ENCODE measurements around the gene KIF1A. TPM values are rescaled to one million over a fixed set of nuclear protein-coding genes. Genes with fewer than 3 reads are reported as not detected.

The KIF1A gene
- total RNA-seq, 1 experiment from 2014 or later: 279 TPM

DNA sequence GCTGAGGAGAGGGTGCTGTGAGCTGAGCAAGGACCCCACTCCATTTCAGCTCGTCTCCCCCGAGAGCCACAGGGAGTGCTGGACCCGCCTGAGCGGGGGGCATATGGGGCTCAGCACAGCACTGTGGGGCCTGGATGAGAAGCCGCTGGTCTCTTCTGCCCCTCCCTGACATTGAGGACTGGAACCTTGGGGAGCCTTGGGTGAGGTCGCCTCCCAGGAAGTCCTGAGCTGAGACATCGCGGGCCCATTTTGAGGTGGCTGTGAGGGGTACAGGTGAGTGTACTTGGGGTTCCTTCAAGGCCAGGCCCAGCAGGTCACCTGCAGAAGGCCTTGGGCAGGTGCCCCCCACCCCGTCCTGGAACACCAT lies 131.5 kb downstream of the KIF1A start:
- CTCF ChIA-PET: interaction anchor here (0.9 kb wide), 1 partner anchor 48 kb away, joined by 5 read pairs; no protein-coding TSS in a partner anchor
- H3K36me3 Mint-ChIP-seq: no peaks in the 10 kb centered on the region
- ATAC-seq (no peak), DNase-seq (ENCODE audit: low spot score) (no peak)
- peaks cover 3% of the 10 kb centered on the region; the same call in 1 of the 2 replicates for H3K27me3 Mint-ChIP-seq (ENCODE audit: low read depth)
- no peak for TF ChIP-seq RELA (CRISPR knock-in tag; IDR thresholded peaks at IDR 0.05; ENCODE audit: borderline replicate concordance)
- TF ChIP-seq, protein P1, sequence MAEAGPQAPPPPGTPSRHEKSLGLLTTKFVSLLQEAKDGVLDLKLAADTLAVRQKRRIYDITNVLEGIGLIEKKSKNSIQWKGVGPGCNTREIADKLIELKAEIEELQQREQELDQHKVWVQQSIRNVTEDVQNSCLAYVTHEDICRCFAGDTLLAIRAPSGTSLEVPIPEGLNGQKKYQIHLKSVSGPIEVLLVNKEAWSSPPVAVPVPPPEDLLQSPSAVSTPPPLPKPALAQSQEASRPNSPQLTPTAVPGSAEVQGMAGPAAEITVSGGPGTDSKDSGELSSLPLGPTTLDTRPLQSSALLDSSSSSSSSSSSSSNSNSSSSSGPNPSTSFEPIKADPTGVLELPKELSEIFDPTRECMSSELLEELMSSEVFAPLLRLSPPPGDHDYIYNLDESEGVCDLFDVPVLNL (CRISPR knock-in tag; IDR thresholded peaks at IDR 0.05; ENCODE audit: borderline replicate concordance, low read depth): no peak
- TF ChIP-seq, protein P2, sequence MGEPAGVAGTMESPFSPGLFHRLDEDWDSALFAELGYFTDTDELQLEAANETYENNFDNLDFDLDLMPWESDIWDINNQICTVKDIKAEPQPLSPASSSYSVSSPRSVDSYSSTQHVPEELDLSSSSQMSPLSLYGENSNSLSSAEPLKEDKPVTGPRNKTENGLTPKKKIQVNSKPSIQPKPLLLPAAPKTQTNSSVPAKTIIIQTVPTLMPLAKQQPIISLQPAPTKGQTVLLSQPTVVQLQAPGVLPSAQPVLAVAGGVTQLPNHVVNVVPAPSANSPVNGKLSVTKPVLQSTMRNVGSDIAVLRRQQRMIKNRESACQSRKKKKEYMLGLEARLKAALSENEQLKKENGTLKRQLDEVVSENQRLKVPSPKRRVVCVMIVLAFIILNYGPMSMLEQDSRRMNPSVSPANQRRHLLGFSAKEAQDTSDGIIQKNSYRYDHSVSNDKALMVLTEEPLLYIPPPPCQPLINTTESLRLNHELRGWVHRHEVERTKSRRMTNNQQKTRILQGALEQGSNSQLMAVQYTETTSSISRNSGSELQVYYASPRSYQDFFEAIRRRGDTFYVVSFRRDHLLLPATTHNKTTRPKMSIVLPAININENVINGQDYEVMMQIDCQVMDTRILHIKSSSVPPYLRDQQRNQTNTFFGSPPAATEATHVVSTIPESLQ (CRISPR knock-in tag; IDR thresholded peaks at IDR 0.05): no peak
- TF ChIP-seq TP53 (CRISPR knock-in tag; IDR thresholded peaks at IDR 0.05): no peak
- no peak for TF ChIP-seq ZNF263 (CRISPR knock-in tag; IDR thresholded peaks at IDR 0.05; ENCODE audit: low read depth)
- TF ChIP-seq NFE2L1 (CRISPR knock-in tag; IDR thresholded peaks at IDR 0.05): no peak
- TF ChIP-seq TEAD4 (CRISPR knock-in tag; IDR thresholded peaks at IDR 0.05): no peak
- TF ChIP-seq ESRRA (CRISPR knock-in tag; IDR thresholded peaks at IDR 0.05; ENCODE audit: borderline replicate concordance): no peak
- TF ChIP-seq KAT7 (CRISPR knock-in tag; IDR thresholded peaks at IDR 0.05; ENCODE audit: borderline replicate concordance): no peak
- TF ChIP-seq SMAD4 (CRISPR knock-in tag; IDR thresholded peaks at IDR 0.05): no peak
- TF ChIP-seq NR3C1 (CRISPR knock-in tag; conservative IDR thresholded peaks at IDR 0.05; ENCODE audit: low read depth): no peak
- TF ChIP-seq ETV6 (CRISPR knock-in tag; IDR thresholded peaks at IDR 0.05): no peak
- no peak for TF ChIP-seq ATF1 (CRISPR knock-in tag; IDR thresholded peaks at IDR 0.05)
- TF ChIP-seq, protein P3, sequence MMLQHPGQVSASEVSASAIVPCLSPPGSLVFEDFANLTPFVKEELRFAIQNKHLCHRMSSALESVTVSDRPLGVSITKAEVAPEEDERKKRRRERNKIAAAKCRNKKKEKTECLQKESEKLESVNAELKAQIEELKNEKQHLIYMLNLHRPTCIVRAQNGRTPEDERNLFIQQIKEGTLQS (CRISPR knock-in tag; conservative IDR thresholded peaks at IDR 0.05): no peak
- TF ChIP-seq ZNF396 (CRISPR knock-in tag; IDR thresholded peaks at IDR 0.05; ENCODE audit: borderline replicate concordance): no peak
- TF ChIP-seq, protein P4, sequence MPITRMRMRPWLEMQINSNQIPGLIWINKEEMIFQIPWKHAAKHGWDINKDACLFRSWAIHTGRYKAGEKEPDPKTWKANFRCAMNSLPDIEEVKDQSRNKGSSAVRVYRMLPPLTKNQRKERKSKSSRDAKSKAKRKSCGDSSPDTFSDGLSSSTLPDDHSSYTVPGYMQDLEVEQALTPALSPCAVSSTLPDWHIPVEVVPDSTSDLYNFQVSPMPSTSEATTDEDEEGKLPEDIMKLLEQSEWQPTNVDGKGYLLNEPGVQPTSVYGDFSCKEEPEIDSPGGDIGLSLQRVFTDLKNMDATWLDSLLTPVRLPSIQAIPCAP (CRISPR knock-in tag; IDR thresholded peaks at IDR 0.05): no peak
- TF ChIP-seq, protein P5, sequence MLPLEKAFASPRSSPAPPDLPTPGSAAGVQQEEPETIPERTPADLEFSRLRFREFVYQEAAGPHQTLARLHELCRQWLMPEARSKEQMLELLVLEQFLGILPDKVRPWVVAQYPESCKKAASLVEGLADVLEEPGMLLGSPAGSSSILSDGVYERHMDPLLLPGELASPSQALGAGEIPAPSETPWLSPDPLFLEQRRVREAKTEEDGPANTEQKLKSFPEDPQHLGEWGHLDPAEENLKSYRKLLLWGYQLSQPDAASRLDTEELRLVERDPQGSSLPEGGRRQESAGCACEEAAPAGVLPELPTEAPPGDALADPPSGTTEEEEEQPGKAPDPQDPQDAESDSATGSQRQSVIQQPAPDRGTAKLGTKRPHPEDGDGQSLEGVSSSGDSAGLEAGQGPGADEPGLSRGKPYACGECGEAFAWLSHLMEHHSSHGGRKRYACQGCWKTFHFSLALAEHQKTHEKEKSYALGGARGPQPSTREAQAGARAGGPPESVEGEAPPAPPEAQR (CRISPR knock-in tag; IDR thresholded peaks at IDR 0.05): no peak
- TF ChIP-seq, protein P6, sequence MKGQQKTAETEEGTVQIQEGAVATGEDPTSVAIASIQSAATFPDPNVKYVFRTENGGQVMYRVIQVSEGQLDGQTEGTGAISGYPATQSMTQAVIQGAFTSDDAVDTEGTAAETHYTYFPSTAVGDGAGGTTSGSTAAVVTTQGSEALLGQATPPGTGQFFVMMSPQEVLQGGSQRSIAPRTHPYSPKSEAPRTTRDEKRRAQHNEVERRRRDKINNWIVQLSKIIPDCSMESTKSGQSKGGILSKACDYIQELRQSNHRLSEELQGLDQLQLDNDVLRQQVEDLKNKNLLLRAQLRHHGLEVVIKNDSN (CRISPR knock-in tag; IDR thresholded peaks at IDR 0.05): no peak
- no peaks in the 10 kb centered on the region for H3K4me1 Mint-ChIP-seq
- POLR2A ChIA-PET: no interaction called here
- no peak overlapping the region for H3K4me3 Mint-ChIP-seq
- H3K9me3 Mint-ChIP-seq: no peaks in the 10 kb centered on the region
- H3K27ac Mint-ChIP-seq: no peak overlapping the region

DNA sequence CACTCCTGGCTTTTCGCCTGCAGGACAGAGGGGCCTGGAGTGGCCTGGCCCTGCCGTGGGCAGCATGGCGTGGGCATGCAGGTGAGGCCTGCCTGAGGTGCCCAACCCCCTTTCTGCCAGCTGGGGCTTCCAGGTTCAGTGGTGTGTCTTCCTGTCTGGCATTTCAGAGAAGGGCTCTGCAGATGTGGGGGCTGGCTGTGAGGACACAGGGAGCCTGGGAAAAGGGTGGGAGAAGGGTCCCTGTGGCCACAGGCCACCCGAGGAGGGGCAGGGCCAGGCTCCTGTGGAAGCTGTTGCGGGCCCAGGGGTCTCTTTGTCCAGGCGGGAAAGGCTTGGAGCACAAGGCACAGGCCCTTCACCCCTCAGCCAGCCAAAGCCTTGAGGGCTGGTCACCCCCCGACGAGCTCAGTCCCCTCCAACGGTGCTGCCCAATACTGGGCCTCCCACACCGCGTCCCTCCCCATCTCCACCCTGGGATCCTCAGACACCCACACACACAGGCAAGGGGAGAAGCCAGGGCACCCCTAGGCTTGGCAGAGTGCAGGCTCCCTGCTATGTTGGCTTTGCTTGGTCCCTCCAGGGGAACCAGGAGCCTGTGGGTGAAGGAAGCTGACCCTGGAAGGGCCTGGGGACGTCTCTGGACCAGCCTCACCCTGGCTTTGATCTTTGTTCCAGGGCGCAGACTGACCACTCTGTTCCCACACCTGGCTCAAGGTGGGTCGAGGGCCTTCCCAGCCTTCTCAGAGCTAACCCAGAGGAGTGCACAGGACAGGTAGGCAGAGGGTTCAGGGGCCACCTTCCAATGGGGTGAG lies 132.1 kb downstream of the KIF1A start:
- ChIA-PET POLR2A (no interaction called here), CTCF (interaction anchor here (0.9 kb wide), 1 partner anchor 47 kb away, joined by 5 read pairs; no protein-coding TSS in a partner anchor)
- Mint-ChIP-seq H3K27me3 (ENCODE audit: low read depth) (peaks cover 3% of the 10 kb centered on the region; the same call in 1 of the 2 replicates), H3K4me1 (no peaks in the 10 kb centered on the region), H3K4me3 (no peak overlapping the region), H3K9me3 (no peaks in the 10 kb centered on the region), H3K27ac (no peak overlapping the region), H3K36me3 (no peaks in the 10 kb centered on the region)
- no peak for ATAC-seq
- DNase-seq (ENCODE audit: low spot score): no peak
- no peak for TF ChIP-seq IRF2 (CRISPR knock-in tag; IDR thresholded peaks at IDR 0.05; ENCODE audit: borderline replicate concordance, low read depth)
- TF ChIP-seq ZNF416 (CRISPR knock-in tag; IDR thresholded peaks at IDR 0.05): no peak
- TF ChIP-seq TEAD1 (CRISPR knock-in tag; IDR thresholded peaks at IDR 0.05): no peak
- TF ChIP-seq, protein P7, sequence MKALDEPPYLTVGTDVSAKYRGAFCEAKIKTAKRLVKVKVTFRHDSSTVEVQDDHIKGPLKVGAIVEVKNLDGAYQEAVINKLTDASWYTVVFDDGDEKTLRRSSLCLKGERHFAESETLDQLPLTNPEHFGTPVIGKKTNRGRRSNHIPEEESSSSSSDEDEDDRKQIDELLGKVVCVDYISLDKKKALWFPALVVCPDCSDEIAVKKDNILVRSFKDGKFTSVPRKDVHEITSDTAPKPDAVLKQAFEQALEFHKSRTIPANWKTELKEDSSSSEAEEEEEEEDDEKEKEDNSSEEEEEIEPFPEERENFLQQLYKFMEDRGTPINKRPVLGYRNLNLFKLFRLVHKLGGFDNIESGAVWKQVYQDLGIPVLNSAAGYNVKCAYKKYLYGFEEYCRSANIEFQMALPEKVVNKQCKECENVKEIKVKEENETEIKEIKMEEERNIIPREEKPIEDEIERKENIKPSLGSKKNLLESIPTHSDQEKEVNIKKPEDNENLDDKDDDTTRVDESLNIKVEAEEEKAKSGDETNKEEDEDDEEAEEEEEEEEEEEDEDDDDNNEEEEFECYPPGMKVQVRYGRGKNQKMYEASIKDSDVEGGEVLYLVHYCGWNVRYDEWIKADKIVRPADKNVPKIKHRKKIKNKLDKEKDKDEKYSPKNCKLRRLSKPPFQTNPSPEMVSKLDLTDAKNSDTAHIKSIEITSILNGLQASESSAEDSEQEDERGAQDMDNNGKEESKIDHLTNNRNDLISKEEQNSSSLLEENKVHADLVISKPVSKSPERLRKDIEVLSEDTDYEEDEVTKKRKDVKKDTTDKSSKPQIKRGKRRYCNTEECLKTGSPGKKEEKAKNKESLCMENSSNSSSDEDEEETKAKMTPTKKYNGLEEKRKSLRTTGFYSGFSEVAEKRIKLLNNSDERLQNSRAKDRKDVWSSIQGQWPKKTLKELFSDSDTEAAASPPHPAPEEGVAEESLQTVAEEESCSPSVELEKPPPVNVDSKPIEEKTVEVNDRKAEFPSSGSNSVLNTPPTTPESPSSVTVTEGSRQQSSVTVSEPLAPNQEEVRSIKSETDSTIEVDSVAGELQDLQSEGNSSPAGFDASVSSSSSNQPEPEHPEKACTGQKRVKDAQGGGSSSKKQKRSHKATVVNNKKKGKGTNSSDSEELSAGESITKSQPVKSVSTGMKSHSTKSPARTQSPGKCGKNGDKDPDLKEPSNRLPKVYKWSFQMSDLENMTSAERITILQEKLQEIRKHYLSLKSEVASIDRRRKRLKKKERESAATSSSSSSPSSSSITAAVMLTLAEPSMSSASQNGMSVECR (CRISPR knock-in tag; IDR thresholded peaks at IDR 0.05; ENCODE audit: borderline replicate concordance): no peak
